HG03565 (cell line): ENCODE measurements around the gene PCDHA9.

Experiments
- ATAC-seq: cut with Tn5 transposase; IDR thresholded peaks from one replicate; pipeline ENCODE4 v1.9.1; 2021; ENCODE audit warnings: mild to moderate bottlenecking, moderate library complexity; ENCODE audit not compliant: unreplicated experiment

Gene PCDHA9

DNA sequence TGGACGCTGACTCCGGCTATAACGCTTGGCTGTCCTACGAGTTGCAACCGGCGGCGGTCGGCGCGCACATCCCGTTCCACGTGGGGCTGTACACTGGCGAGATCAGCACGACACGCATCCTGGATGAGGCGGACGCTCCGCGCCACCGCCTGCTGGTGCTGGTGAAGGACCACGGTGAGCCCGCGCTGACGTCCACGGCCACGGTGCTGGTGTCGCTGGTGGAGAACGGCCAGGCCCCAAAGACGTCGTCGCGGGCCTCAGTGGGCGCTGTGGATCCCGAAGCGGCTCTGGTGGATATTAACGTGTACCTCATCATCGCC is 29.0 kb downstream of the PCDHA9 start:
- ATAC-seq: no peak

GRCh38 chr5:140881889-140882590 is 33.9 kb downstream of the PCDHA9 start, which contains the start of gene PCDHA13:
Gene PCDHA13, plus strand, starts transcription at chr5:140882124. Its CDS starts 145 bp downstream, at chr5:140882269.
- ATAC-seq: no peak

- no peak for ATAC-seq
These were observed 34.4 kb downstream of the PCDHA9 start for GRCh38 chr5:140882591-140882899.

- no peak for ATAC-seq
These were observed 35.2 kb downstream of the PCDHA9 start for GRCh38 chr5:140883373-140883772.

DNA sequence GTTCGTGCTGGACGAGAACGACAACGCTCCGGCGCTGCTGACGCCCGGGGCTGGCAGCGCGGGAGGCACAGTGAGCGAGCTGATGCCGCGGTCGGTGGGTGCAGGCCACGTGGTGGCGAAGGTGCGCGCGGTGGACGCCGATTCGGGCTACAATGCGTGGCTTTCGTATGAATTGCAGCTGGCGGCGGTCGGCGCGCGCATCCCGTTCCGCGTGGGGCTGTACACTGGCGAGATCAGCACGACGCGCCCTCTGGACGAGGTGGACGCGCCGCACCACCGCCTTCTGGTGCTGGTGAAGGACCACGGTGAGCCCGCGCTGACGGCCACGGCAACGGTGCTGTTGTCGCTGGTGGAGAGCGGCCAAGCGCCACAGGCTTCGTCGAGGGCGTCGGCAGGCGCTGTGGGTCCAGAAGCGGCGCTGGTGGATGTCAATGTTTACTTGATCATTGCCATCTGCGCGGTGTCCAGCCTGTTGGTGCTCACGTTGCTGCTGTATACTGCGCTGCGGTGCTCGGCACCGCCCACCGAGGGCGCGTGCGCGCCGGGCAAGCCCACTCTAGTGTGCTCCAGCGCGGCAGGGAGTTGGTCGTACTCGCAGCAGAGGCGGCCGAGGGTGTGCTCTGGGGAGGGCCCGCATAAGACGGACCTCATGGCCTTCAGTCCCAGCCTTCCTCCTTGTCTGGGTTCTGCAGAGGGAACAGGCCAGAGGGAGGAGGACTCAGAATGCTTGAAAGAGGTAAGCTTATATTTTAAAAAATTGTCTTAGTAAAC is 35.9 kb downstream of the PCDHA9 start:
- ATAC-seq: no peak
